Fibroblast of lung (primary cell): Measurements from ENCODE around the gene CALHM1. TPM values are rescaled to one million over a fixed set of nuclear protein-coding genes. Genes with fewer than 3 reads are reported as not detected.

ENCODE experiments used
- DNase-seq, 2 donors: peaks; one replicate each; pipeline versions ENCODE4 v3.0.0 to v3.0.0-alpha.2; 2010; ENCODE audit warnings: low read depth in 2 of 2
- H2AFZ ChIP-seq: 2 replicates; pipeline ENCODE4 v1.5.1; 2012; ENCODE audit warnings: low read length, control low read depth, inconsistent platforms
- H3K27ac ChIP-seq: 2 replicates; pipeline ENCODE4 v1.5.1; 2011; ENCODE audit warnings: low read length, control low read depth; ENCODE audit not compliant: insufficient read depth
- H3K27me3 ChIP-seq: 2 replicates; pipeline ENCODE4 v1.5.1; 2011; ENCODE audit warnings: mild to moderate bottlenecking, low read length; ENCODE audit not compliant: control insufficient read depth, insufficient read depth
- H3K36me3 ChIP-seq: 2 replicates; pipeline ENCODE4 v1.5.1; 2011; ENCODE audit warnings: low read length; ENCODE audit not compliant: control insufficient read depth, insufficient read depth
- H3K4me1 ChIP-seq: 2 replicates; pipeline ENCODE4 v1.5.1; 2011; ENCODE audit warnings: low read length; ENCODE audit not compliant: control insufficient read depth, insufficient read depth; ENCODE audit errors: extremely low read depth
- H3K4me2 ChIP-seq: 2 replicates; pipeline ENCODE4 v1.5.1; 2011; ENCODE audit warnings: low read length, control low read depth; ENCODE audit not compliant: insufficient read depth; ENCODE audit errors: extremely low read depth
- H3K4me3 ChIP-seq, 4 experiments: fragments of 200-600 bp in 1 of 4; sonication (generic) in 1 of 4; replicated peaks in 1 of 4; 2 replicates each; pipeline ENCODE4 v1.5.1; 2011 to 2016; ENCODE audit warnings: low read length in 4 of 4, low read depth in 3 of 4, mild to moderate bottlenecking in 3 of 4, control low read depth in 2 of 4, inconsistent platforms in 1 of 4, mixed read lengths in 1 of 4; ENCODE audit not compliant: insufficient read depth in 1 of 4; ENCODE audit errors: control extremely low read depth in 1 of 4
- H3K79me2 ChIP-seq: 2 replicates; pipeline ENCODE4 v1.5.1; 2012; ENCODE audit warnings: mild to moderate bottlenecking, low read length, inconsistent platforms; ENCODE audit not compliant: control insufficient read depth, insufficient read depth
- H3K9ac ChIP-seq: 2 replicates; pipeline ENCODE4 v1.5.1; 2011; ENCODE audit warnings: mild to moderate bottlenecking, low read length, control low read depth; ENCODE audit not compliant: insufficient read depth
- H3K9me3 ChIP-seq: 2 replicates; pipeline ENCODE4 v1.5.1; 2012; ENCODE audit warnings: low read depth, low read length; ENCODE audit not compliant: control insufficient read depth, insufficient read depth
- H4K20me1 ChIP-seq: 2 replicates; pipeline ENCODE4 v1.5.1; 2011; ENCODE audit warnings: low read length; ENCODE audit not compliant: control insufficient read depth, insufficient read depth; ENCODE audit errors: extremely low read depth
- CTCF ChIP-seq, 2 donors: IDR thresholded peaks in 1 of 2; conservative IDR thresholded peaks in 1 of 2; 1 replicate in 1 of 2; 2 replicates in 1 of 2; pipeline ENCODE4 v1.5.1; 2011 to 2012; ENCODE audit warnings: low read length in 2 of 2, control low read depth in 1 of 2, inconsistent platforms in 1 of 2, low read depth in 1 of 2, mild to moderate bottlenecking in 1 of 2
- EZH2 ChIP-seq: IDR thresholded peaks from 2 replicates; pipeline ENCODE4 v1.5.1; 2012; ENCODE audit warnings: low read length, control low read depth, mild to moderate bottlenecking; ENCODE audit errors: missing control alignments
- polyA plus RNA-seq, 2 donors: library from polyadenylated mRNA; depleted of rRNA in 1 of 2; stranded (reverse) in 1 of 2; unstranded in 1 of 2; fragments of >200 nt; gene quantifications; 2 replicates each; pipeline ENCODE4 v1.2.1, GENCODE V29; 2011 to 2012; ENCODE audit warnings: missing spikeins in 1 of 2
- total RNA-seq: library from RNA; depleted of rRNA; stranded (reverse); fragments of >200 nt; gene quantifications from 2 replicates; pipeline ENCODE4 v1.2.1, GENCODE V29; 2014

Gene CALHM1
- total and polyA plus RNA-seq, 2 donors (not counting 1 experiment from before 2014, with no cell fraction given), result not detected

- Histone ChIP-seq H3K27me3 (peaks cover 38% of the 10 kb centered on the region), H3K9me3 (no peaks in the 10 kb centered on the region)
- TF ChIP-seq CTCF (conservative IDR thresholded peaks at IDR 0.05 in 1 of 2, IDR thresholded peaks at IDR 0.05 in 1 of 2; ENCODE audit: low read depth in 1 of 2, low read length in 2 of 2) (no peak), EZH2 (no peak)
Measured at GRCh38 chr10:103492655-103493261, 34.1 kb upstream of the CALHM1 start.

GRCh38 chr10:103491729-103492364, 33.1 kb upstream of the CALHM1 start:
- no peaks in the 10 kb centered on the region for H3K79me2 ChIP-seq
- DNase-seq, result peak; percentile 91 to 92
- H3K27ac ChIP-seq, result no peak overlapping the region
- H2AFZ ChIP-seq, result no peak overlapping the region
- TF ChIP-seq EZH2 (no peak), CTCF (conservative IDR thresholded peaks at IDR 0.05 in 1 of 2, IDR thresholded peaks at IDR 0.05 in 1 of 2; ENCODE audit: low read depth in 1 of 2, low read length in 2 of 2) (no peak)
- no peaks in the 10 kb centered on the region for H3K9me3 ChIP-seq
- H3K27me3 ChIP-seq, result peaks cover 30% of the 10 kb centered on the region
- H3K36me3 ChIP-seq, result no peaks in the 10 kb centered on the region
- no peak overlapping the region for H3K9ac ChIP-seq
- no peak overlapping the region for H3K4me3 ChIP-seq
- peak overlapping the region; percentile 1 for H3K4me2 ChIP-seq
- H3K4me1 ChIP-seq, result peaks cover 18% of the 10 kb centered on the region
- H4K20me1 ChIP-seq, result no peaks in the 10 kb centered on the region

More at GRCh38 chr10:103492655-103493261, 34.1 kb upstream of the CALHM1 start:
- no peaks in the 10 kb centered on the region for H4K20me1 ChIP-seq
- H3K4me2 ChIP-seq, result peak overlapping the region; percentile 1
- DNase-seq, result no peak
- no peak overlapping the region for H3K4me3 ChIP-seq
- no peak overlapping the region for H3K27ac ChIP-seq
- H3K4me1 ChIP-seq, result peaks cover 18% of the 10 kb centered on the region
- H3K36me3 ChIP-seq, result no peaks in the 10 kb centered on the region
- H3K79me2 ChIP-seq, result no peaks in the 10 kb centered on the region
- H3K9ac ChIP-seq, result no peak overlapping the region
- H2AFZ ChIP-seq, result no peak overlapping the region

GRCh38 chr10:103490986-103491314, 32.2 kb upstream of the CALHM1 start:
- peaks cover 26% of the 10 kb centered on the region for H3K27me3 ChIP-seq
- H4K20me1 ChIP-seq, result no peaks in the 10 kb centered on the region
- no peak for TF ChIP-seq CTCF (conservative IDR thresholded peaks at IDR 0.05 in 1 of 2, IDR thresholded peaks at IDR 0.05 in 1 of 2; ENCODE audit: low read depth in 1 of 2, low read length in 2 of 2)
- no peak for TF ChIP-seq EZH2
- no peak for DNase-seq
- no peak overlapping the region for H3K9ac ChIP-seq
- no peaks in the 10 kb centered on the region for H3K79me2 ChIP-seq
- H3K4me2 ChIP-seq, result no peak overlapping the region
- H3K4me3 ChIP-seq, result no peak overlapping the region
- no peak overlapping the region for H3K27ac ChIP-seq
- no peaks in the 10 kb centered on the region for H3K9me3 ChIP-seq
- H3K36me3 ChIP-seq, result no peaks in the 10 kb centered on the region
- no peak overlapping the region for H2AFZ ChIP-seq
- peaks cover 18% of the 10 kb centered on the region for H3K4me1 ChIP-seq
